Ureter (tissue), 1 donor: ENCODE results near the gene PCAT7. TPM values are rescaled to one million over a fixed set of nuclear protein-coding genes. Genes with fewer than 3 reads are reported as not detected.

Experiments
- DNase-seq: peaks from one replicate; pipeline ENCODE4 v3.0.0-alpha.2; 2020; ENCODE audit warnings: low spot score
- total RNA-seq: library from RNA; stranded (reverse); gene quantifications from one replicate; pipeline ENCODE4 v1.2.4, GENCODE V29; 2023
- donor health status: DM: yes; HTN: yes; CAD: no.

The PCAT7 gene
- total RNA-seq, 1 donor from 2014 or later: 0.94 TPM

DNA sequence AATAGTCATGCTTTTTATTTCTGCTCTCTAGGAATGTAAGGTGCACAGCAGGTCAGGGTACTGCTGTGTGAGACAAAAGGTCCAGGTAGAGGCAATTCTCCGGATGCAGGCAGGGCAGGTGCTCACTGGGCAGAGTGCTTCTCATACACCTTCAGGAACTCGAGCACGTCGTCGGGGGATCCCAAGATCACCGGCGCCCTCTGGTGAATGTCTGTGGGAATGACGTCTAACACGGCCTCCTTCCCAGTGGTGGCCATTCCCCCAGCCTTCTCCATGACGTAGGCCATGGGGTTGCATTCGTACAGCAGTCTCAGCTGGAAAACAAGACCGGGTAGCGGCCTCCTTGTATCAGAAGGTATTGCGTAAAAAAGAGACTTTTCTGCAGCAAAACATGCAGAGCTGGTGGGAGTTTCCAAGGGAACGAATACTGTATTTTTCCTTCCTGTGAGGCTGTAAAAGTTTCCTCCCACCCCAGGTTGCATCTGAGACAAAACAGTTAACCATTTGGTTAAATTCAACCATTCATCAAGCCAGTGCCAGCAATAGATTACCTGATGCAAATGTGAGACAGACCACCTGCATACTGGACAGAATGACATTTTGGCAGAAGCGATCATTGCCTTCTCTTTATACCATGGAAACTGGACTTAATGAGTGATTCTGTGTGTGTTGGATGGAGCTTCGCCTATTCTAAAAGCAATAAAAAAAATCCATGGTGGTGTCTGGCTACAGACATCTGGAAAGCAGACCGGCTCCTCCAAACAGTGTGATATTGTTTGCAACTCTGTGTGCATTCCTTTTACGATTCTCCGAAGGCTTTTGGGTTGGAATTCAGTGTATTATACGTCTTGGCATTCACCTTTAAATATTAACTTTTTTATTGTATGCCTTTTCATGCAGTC is 48.6 kb downstream of the PCAT7 start:
- peak; percentile 86 for DNase-seq

DNA sequence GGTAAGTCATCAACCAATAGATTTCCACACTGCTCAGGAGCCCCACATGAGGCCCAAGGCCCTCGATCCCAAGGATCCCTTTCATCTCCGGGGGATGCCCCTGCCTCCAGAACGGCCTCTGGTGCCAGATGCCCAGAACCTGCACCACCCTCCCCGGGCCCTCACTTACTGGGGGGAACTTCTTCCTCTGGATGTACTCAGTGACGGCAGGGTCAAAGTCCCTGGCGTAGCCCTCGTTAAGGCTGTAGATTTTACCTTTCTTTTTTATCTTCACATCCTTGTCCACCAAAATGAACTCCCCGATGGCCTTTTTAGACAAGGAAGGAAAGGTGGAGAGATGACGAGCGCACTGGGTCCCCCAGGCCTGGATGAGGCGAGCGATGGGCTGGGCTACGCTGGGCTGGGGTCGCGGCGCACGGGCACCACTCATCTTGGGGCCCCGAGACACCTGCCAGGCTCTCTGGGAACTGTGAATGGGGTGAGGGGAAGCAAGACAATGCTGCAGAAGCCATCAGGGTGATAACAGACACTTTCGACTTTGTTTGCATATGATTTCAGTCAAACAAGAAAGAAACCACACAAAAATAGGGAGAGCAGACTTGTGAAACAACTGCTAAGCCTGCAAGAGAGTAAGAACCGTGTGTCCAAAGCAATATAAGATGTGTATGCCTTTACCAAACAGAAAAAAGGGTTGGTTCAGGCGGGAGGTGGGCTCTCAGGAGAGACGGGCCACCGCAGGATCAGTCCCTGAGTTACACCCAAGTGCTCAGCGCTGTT is 52.0 kb downstream of the PCAT7 start:
- no peak for DNase-seq

DNA sequence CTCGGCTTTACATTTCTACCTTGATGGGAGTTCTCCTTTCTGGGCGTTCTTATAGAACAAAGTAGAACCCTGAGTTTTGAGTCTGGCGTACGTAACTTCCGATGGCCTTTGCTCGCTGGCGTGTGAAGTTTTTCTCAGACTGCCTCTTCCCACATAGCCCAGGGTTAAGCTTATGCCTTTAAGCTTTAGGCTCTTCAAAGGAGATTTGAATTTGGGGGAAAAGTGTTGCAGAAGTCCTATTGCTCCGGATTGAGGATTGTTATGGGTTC is 52.5 kb downstream of the PCAT7 start:
- DNase-seq: no peak

DNA sequence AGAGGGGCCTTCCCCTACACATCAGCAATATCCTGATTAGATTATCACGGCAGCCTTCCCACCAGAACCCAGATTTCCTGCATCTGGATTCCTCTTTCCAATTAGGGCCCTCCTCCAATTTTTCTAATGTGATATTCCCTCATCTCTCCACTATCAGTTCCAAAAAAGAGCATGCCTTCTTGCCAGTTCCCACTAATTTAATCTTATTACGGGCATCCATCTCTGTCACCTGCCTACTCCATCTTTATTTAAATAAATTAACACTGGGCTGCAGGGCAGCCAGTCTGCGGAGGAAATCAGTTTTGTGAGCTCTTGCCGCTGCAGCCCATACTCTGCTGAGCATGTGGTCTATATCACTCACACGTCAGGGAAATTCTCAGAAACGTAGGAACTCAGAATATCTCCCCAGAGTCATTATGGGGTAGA is 55.3 kb downstream of the PCAT7 start:
- no peak for DNase-seq

DNA sequence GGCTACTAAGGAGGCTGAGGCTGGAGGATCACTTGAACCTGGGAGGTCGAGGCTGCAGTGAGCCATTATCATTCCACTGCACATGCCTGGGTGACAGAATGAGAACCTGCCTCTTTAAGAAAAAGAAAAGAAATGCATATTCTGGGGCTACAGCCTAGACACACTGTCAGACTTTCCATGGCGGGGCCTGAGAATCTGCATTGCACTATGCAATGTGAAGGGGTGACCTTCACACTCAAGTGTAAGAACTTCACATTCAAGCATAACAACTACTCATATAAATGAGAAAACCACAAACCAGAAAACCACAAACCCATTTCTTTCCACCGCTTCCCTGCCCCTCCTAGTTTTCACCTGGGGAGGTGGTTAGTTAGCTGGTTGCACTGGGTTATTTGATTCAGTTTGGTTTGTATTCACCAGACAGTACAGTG is 56.8 kb downstream of the PCAT7 start:
- DNase-seq: no peak

DNA sequence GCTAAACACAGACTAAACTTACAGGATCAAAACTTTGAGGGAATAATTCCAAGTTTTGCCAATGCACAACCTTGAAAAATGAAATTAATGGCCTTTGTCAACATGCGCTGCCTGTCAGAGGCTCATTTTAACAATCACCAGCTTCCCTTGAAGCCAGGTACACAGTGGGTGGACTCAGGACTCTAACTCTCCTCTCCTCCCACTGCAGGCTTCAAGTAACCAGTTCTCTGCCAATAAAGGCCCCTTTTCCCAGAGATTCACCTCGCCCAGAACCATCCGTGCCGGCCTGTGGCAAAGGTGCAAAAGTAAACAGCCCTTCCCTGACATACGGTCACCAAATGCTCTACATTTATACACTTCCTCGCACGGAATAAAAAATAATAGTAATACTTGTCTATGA is 57.2 kb downstream of the PCAT7 start:
- no peak for DNase-seq

DNA sequence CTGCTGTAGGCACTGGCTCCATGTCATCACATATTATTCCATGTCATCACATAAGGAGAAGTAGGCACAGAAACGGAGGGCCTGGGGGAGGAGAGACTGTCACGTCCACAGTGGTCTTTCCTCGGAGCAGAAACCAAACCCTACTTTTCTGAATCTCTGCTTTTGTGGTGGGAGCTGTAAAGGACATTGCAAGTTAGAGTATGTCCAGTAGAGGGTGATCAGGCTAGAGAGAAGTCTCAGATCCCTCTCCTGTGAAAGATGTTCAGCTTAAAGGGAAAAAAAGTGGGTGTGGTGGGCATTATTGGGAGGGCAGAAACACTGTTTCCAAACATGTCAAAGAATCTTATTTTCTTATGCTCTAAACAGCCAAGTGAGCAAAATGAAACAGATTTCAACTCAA is 58.1 kb downstream of the PCAT7 start:
- DNase-seq: no peak

DNA sequence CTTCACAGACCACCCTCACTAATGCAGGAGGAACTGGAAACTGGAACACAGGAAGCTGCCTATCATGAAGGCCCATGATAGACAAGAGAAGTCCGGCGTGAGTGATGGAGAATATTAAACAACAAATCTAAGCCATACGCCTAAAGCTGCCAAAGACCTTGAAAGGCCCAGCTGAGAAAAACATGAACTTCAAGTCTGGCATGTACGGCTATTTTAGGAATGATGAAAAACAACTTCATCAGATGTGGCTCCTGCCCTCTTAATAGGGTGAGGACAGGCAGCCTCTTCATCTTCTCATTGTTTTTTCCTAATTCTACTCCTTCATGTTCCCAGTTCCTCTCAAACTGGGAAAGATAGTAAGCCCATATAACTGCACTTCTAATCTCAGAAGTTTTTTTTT is 64.1 kb downstream of the PCAT7 start:
- no peak for DNase-seq

Other genes starting within 250 kb of the PCAT7 start
- not detected for gene NUTM2F, start 226.4 kb upstream of the PCAT7 start, total RNA-seq
- 0.29 TPM for gene FBP2, start 38.7 kb downstream of the PCAT7 start, total RNA-seq
- gene FBP1, start 84.4 kb downstream of the PCAT7 start, total RNA-seq: 231 TPM
- 115 TPM for gene AOPEP, start 171.6 kb downstream of the PCAT7 start, total RNA-seq